NCI-H2171 (cell line): ENCODE data around the gene CHRNA1.

Experiments
- DNase-seq: peaks from one replicate; lab custom pipeline; 2025; lab: John Stamatoyannopoulos, UW

CHRNA1 gene

GRCh38 chr2:174764280-174765255 lies at the start of gene CHRNA1:
CHRNA1 (minus strand) TSS chr2:174764472; CDS start chr2:174764394, 78 bp downstream.
- peak; percentile 66 for DNase-seq

- DNase-seq = no peak
Observed at GRCh38 chr2:174812037-174812436, 47.8 kb upstream of the CHRNA1 start.

- no peak for DNase-seq
Observed at GRCh38 chr2:174807931-174808330, 43.7 kb upstream of the CHRNA1 start.

GRCh38 chr2:174805803-174806202 lies 41.5 kb upstream of the CHRNA1 start:
- no peak for DNase-seq

GRCh38 chr2:174802459-174802858 lies 38.2 kb upstream of the CHRNA1 start:
- no peak for DNase-seq

- DNase-seq = no peak
Observed at GRCh38 chr2:174800436-174801205, 36.3 kb upstream of the CHRNA1 start.

- DNase-seq = no peak
Observed at GRCh38 chr2:174798801-174799200, 34.5 kb upstream of the CHRNA1 start.

GRCh38 chr2:174797781-174798276 lies 33.6 kb upstream of the CHRNA1 start:
- no peak for DNase-seq

- no peak for DNase-seq
Observed at GRCh38 chr2:174796319-174796771, 32.1 kb upstream of the CHRNA1 start.

- DNase-seq = no peak
Observed at GRCh38 chr2:174794851-174795374, 30.6 kb upstream of the CHRNA1 start.

GRCh38 chr2:174792309-174793025 lies 28.2 kb upstream of the CHRNA1 start:
- no peak for DNase-seq

- DNase-seq = no peak
Observed at GRCh38 chr2:174791746-174792280, 27.5 kb upstream of the CHRNA1 start.

GRCh38 chr2:174791020-174791419 lies 26.7 kb upstream of the CHRNA1 start:
- no peak for DNase-seq

- no peak for DNase-seq
Observed at GRCh38 chr2:174789001-174789400, 24.7 kb upstream of the CHRNA1 start.

- DNase-seq = no peak
Observed at GRCh38 chr2:174788291-174788929, 24.1 kb upstream of the CHRNA1 start.

GRCh38 chr2:174787487-174788205 lies 23.4 kb upstream of the CHRNA1 start:
- no peak for DNase-seq

- DNase-seq = no peak
Observed at GRCh38 chr2:174786066-174786725, 21.9 kb upstream of the CHRNA1 start.

GRCh38 chr2:174785481-174785880 lies 21.2 kb upstream of the CHRNA1 start:
- DNase-seq = no peak

- no peak for DNase-seq
Observed at GRCh38 chr2:174784909-174785308, 20.6 kb upstream of the CHRNA1 start.

GRCh38 chr2:174784316-174784715 lies 20.0 kb upstream of the CHRNA1 start:
- no peak for DNase-seq
